Aorta (tissue), 5 donors: ENCODE measurements around the gene PDE3A. TPM values are rescaled to one million over a fixed set of nuclear protein-coding genes. Genes with fewer than 3 reads are reported as not detected.

Experiments used
- ATAC-seq: fragments of 200-7000 bp; cut with Tn5 transposase; one replicate; pipeline ENCODE4 v1.9.1; 2022; ENCODE audit warnings: moderate library complexity; ENCODE audit not compliant: low FRiP score
- DNase-seq, 2 donors: peaks; one replicate each; pipeline ENCODE4 v3.0.0-alpha.2; 2020
- H3K27ac ChIP-seq, 2 donors: one replicate each; pipeline ENCODE4 v1.5.1; 2013; ENCODE audit warnings: low read length in 2 of 2, mild to moderate bottlenecking in 2 of 2, moderate library complexity in 2 of 2, control low read depth in 1 of 2, inconsistent platforms in 1 of 2, low read depth in 1 of 2
- H3K27me3 ChIP-seq, 2 donors: one replicate each; pipeline ENCODE4 v1.6.1; 2013; ENCODE audit warnings: control low read depth in 1 of 2, low read length in 1 of 2, mild to moderate bottlenecking in 1 of 2, moderate library complexity in 1 of 2; ENCODE audit not compliant: insufficient read depth in 2 of 2, control insufficient read depth in 1 of 2
- H3K36me3 ChIP-seq, 2 donors: one replicate each; pipeline ENCODE4 v1.6.1; 2013; ENCODE audit warnings: control low read depth in 1 of 2, low read length in 1 of 2, mild to moderate bottlenecking in 1 of 2; ENCODE audit not compliant: insufficient read depth in 2 of 2, control insufficient read depth in 1 of 2
- H3K4me1 ChIP-seq, 2 donors: one replicate each; pipeline ENCODE4 v1.6.1; 2013; ENCODE audit warnings: low read length in 2 of 2, control low read depth in 1 of 2, mild to moderate bottlenecking in 1 of 2, moderate library complexity in 1 of 2; ENCODE audit not compliant: insufficient read depth in 2 of 2, control insufficient read depth in 1 of 2
- H3K4me3 ChIP-seq, 2 donors: one replicate each; pipeline ENCODE4 v1.5.1; 2013; ENCODE audit warnings: low read length in 2 of 2, control low read depth in 1 of 2, mild to moderate bottlenecking in 1 of 2
- H3K9me3 ChIP-seq: one replicate; pipeline ENCODE4 v1.6.1; 2013; ENCODE audit warnings: mild to moderate bottlenecking, low read length; ENCODE audit not compliant: control insufficient read depth
- WGBS, 2 donors: extraction: QIAGEN DNeasy Blood & Tissue Kit; methylation state at CpG; one replicate each; pipeline ENCODE4 v1.1.7; 2013; 5-methylcytosine and 5-hydroxymethylcytosine counted together
- intact Hi-C, 2 donors: fragments of 100-400 bp; cut with DNase I; formaldehyde crosslinking; loops; one replicate each; pipeline versions ENCODE4 v1.14.2 to v1.15.0; 2022
- polyA plus RNA-seq, 2 donors: library from polyadenylated mRNA; stranded (reverse); fragments of 200-250 nt; gene quantifications; one replicate each; pipeline ENCODE4 v1.2.3, GENCODE V29; 2013
- total RNA-seq, 2 donors: library from RNA; stranded (reverse); fragmentation: NEBNext Ultra II Directional; extraction: Animal tissue kit (Norgen Biotek cat#: 25700); gene quantifications; one replicate each; pipeline ENCODE4 v1.2.1, GENCODE V29; 2021
- donor health status: healthy with polysubstance abuse.
- donor health status: Bipolar disorder and iron deficiency.
- donor health status: DM: no; HTN: no; CAD: no.
- donor health status: DM: no; HTN: no; CAD: no.
- donor health status: DM: yes; HTN: yes; CAD: no.

PDE3A gene
- total and polyA plus RNA-seq, 4 donors = 7.4 to 99.3 (median 62.4) TPM

DNA sequence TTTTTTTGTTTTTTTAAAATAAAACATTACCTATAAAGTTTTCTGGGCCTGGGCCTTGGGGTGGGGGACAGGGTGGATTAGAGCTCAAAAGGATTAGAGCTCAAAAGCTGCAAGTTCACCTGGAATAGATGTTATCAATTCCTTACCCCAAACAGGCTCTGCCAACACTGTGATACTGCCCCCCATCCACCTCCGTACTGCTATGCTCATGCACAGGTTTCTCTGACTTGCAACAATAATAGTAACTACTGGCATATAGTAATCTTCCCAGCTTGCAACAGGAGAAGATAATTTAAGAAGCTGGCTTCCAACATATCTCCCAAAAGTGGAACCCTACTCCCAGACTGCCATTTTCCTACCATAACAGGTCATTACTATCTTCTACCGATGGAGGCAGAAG is 275.5 kb downstream of the PDE3A start:
- H3K36me3 ChIP-seq = no peaks in the 10 kb centered on the region
- H3K4me1 ChIP-seq = no peaks in the 10 kb centered on the region
- no peak overlapping the region for H3K27ac ChIP-seq
- DNase-seq = no peak
- ATAC-seq = no peak
- WGBS, 2 donors = 75 to 82% methylated on average over 2 of the region's 2 CpGs
- H3K9me3 ChIP-seq = no peaks in the 10 kb centered on the region
- intact Hi-C loops = loop anchor here in 1 of 2 donors (10.0 kb wide), 1 partner anchor 421 kb away; no protein-coding TSS in a partner anchor
- H3K4me3 ChIP-seq = no peak overlapping the region
- H3K27me3 ChIP-seq = no peaks in the 10 kb centered on the region

DNA sequence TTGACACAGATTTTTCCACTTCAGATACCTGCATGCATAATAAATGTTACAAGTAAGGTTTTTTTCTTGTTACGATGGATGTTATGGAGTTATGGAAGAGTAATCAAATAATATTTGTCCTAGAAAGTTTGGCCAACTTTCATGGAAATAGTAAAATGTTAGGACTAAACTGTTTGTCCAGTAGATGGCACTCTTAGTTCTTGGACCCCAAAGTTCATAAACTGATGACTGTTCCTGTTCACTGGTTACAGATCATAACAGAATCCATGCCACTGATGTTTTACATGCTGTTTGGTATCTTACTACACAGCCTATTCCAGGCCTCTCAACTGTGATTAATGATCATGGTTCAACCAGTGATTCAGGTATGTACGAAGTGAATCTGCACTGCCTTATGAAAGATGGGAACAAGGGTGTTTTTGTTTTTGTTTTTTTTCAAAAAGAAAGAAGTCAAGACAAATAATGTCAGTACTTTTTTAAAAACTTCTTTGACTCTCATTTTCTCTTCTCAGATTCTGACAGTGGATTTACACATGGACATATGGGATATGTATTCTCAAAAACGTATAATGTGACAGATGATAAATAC is 278.0 kb downstream of the PDE3A start:
- WGBS, 2 donors = 20 to 35% methylated on average over 3 of the region's 3 CpGs
- Histone ChIP-seq H3K27me3 (no peaks in the 10 kb centered on the region), H3K36me3 (no peaks in the 10 kb centered on the region), H3K9me3 (no peaks in the 10 kb centered on the region), H3K4me1 (no peaks in the 10 kb centered on the region), H3K27ac (no peak overlapping the region), H3K4me3 (no peak overlapping the region)
- intact Hi-C loops = loop anchor here (5.0 to 10.0 kb wide), 2 partner anchors 418 to 421 kb away; no protein-coding TSS in a partner anchor
- no peak for DNase-seq
- peak; percentile 57 for ATAC-seq

DNA sequence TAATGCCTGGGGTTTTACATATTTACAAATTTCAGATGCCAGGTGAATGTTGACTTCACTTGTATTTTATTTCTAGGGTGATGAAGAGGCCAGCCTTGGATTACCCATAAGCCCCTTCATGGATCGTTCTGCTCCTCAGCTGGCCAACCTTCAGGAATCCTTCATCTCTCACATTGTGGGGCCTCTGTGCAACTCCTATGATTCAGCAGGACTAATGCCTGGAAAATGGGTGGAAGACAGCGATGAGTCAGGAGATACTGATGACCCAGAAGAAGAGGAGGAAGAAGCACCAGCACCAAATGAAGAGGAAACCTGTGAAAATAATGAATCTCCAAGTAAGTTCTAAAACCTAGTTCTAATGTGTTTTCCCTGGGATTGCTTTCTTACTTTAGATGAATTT is 285.5 kb downstream of the PDE3A start:
- H3K4me1 ChIP-seq = peaks cover 0 to 3% of the 10 kb centered on the region in 2 donors
- no peak for ATAC-seq
- DNase-seq = no peak
- no peaks in the 10 kb centered on the region for H3K27me3 ChIP-seq
- no peak overlapping the region for H3K4me3 ChIP-seq
- peaks cover 6 to 7% of the 10 kb centered on the region in 2 donors for H3K36me3 ChIP-seq
- H3K27ac ChIP-seq = no peak overlapping the region
- no peaks in the 10 kb centered on the region for H3K9me3 ChIP-seq
- WGBS, 2 donors = 81 to 84% methylated on average over 2 of the region's 2 CpGs
- intact Hi-C loops = no loop called here

DNA sequence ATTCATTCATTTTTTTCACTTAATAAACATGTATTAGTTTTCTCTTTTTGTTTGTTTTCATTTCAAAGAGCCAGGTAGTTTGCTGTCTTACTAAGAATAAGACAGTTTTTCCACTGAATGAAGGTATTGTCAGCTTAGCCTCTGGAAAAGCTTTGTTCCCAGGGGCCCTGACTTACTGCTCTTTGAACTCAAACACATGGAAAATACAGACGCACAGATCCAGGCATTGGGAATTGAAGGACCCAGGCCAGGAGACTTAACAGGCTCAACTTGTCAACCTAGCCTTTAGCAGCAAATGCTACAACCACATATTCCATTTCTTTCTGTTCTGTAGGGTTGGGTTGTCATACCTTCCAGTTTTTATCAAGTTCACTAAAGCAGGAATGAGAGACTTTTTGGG is 288.3 kb downstream of the PDE3A start:
- ATAC-seq (no peak), DNase-seq (no peak)
- intact Hi-C loops = no loop called here
- WGBS, 2 donors = 20 to 47% methylated on average over 1 of the region's 1 CpG
- peaks cover 8 to 16% of the 10 kb centered on the region in 2 donors for H3K36me3 ChIP-seq
- no peak overlapping the region for H3K27ac ChIP-seq
- peaks cover 0 to 3% of the 10 kb centered on the region in 2 donors for H3K4me1 ChIP-seq
- H3K27me3 ChIP-seq = no peaks in the 10 kb centered on the region
- no peak overlapping the region for H3K4me3 ChIP-seq
- H3K9me3 ChIP-seq = no peaks in the 10 kb centered on the region

DNA sequence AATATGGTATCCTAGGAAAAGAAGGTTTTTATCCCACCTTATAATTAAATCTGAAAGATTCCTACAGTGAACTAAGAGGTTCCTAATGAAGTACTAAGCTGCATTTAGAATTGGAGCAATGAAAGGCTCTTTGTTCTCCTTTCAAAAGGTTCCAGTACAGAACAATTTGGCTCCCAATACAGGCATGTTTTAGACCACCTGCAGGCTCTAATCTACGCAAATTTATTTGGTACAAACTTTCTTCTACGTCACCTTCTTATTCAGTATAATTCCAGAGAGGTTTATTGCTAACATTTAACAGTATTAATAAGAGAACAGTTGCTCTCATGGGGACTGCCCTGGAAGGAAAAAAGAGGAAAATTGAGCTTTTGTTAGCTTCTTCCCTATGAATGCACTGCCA is 289.2 kb downstream of the PDE3A start:
- ATAC-seq (no peak), DNase-seq (no peak)
- Histone ChIP-seq H3K27me3 (no peaks in the 10 kb centered on the region), H3K36me3 (peaks cover 12 to 16% of the 10 kb centered on the region in 2 donors), H3K4me3 (no peak overlapping the region), H3K4me1 (peaks cover 0 to 3% of the 10 kb centered on the region in 2 donors), H3K9me3 (no peaks in the 10 kb centered on the region), H3K27ac (no peak overlapping the region)
- intact Hi-C loops = no loop called here
- 95 to 99% methylated on average over 2 of the region's 2 CpGs for WGBS, 2 donors

DNA sequence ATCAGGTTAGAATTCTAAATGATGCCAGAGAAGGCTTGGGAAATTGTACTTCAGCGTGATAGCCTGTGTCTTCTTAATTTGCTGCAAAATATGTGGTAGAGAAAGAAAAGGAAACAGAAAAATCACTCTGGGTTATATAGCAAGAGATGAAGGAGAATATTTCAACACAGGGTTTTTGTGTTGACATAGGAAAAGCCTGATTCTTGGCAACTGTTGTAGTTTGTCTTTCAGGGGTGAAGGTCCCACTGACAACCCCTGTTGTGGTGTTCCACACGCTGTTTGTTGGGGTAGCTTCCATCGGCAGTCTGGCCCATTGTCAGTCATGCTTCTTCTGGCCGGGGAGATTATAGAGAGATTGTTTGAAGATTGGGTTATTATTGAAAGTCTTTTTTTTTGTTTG is 313.0 kb downstream of the PDE3A start:
- H3K4me1 ChIP-seq = peaks cover 0 to 4% of the 10 kb centered on the region in 2 donors
- H3K27me3 ChIP-seq = no peaks in the 10 kb centered on the region
- WGBS, 2 donors = 73 to 90% methylated on average over 4 of the region's 4 CpGs
- no peak overlapping the region for H3K4me3 ChIP-seq
- DNase-seq = no peak
- intact Hi-C loops = no loop called here
- H3K9me3 ChIP-seq = peaks cover 2% of the 10 kb centered on the region
- ATAC-seq = no peak
- H3K36me3 ChIP-seq = peaks cover 7 to 11% of the 10 kb centered on the region in 2 donors
- no peak overlapping the region for H3K27ac ChIP-seq

DNA sequence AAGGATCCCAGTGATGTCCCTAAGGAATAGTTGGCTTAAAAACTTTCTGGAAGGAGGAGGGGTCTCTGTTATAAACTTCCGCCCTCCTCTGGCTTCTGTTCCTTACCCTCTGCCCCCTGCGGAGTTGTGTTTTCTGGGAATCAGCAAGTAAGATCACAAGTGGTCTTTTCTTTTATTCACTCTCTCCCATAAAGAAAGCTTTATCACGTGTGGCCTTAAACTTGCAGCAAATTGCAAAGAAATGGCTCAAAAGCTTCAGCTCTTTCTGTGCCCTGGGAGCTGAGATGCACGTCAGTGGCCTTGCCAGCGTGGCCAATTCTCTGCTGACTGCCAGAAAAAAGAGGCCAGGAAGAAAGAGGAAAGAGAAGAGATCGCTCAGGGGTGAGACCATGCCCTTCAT is 326.9 kb downstream of the PDE3A start, which contains the start of gene SLCO1C1:
Gene SLCO1C1 (plus strand): TSS at position 101 of the 400 bp plus-strand sequence. CDS start 4,245 bp downstream, outside the sequence.
- peak in 1 of 2 donors; percentile 50 for DNase-seq
- Histone ChIP-seq H3K4me1 (no peaks in the 10 kb centered on the region), H3K4me3 (no peak within 1 kb of the TSS), H3K27me3 (no peaks in the 10 kb centered on the region), H3K36me3 (no peaks in the 10 kb centered on the region), H3K9me3 (no peaks in the 10 kb centered on the region), H3K27ac (no peak within 1 kb of the TSS)
- WGBS, 2 donors = 23% methylated on average over 6 of the region's 6 CpGs
- ATAC-seq = no peak
- intact Hi-C loops = no loop called here

DNA sequence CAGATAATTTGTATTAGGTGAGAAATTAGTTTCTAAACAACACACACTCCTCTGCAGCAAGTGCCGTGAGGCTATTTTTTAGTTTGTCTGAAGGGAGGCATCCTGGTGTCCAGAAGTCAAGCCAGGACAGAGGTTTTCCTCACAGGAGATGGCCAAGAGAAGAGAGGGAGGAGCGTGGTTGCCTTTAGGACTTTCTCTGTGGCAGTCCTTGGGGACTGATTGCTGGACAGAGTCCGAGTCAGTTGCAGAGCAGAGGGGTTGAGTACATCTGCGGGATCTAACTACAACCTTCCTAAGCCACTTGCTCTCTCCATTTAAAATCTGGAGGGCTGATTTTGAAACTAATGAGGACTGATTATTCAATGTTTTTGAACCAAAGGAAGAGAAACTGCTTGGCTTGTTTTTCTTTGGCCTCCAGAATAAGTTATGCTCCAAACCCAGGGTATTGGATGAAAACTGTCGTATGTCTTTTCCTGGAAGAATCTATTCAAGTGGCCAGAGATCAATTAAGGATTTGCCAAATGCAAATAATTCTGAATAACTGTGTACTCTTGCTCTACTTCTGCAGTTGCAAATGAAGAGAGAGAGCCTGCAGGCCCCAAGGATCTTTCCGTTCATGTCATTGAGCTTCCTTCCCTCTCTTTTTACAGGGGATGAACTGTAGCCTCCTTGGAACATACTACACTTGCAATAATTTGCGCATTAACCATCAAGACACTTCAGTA is 328.0 kb downstream of the PDE3A start:
- H3K36me3 ChIP-seq = no peaks in the 10 kb centered on the region
- 50 to 59% methylated on average over 7 of the region's 7 CpGs for WGBS, 2 donors
- intact Hi-C loops = no loop called here
- H3K27ac ChIP-seq = no peak overlapping the region
- peak; percentile 60 for ATAC-seq
- no peak overlapping the region for H3K4me3 ChIP-seq
- no peaks in the 10 kb centered on the region for H3K27me3 ChIP-seq
- no peaks in the 10 kb centered on the region for H3K4me1 ChIP-seq
- peak in 1 of 2 donors; percentile 73 for DNase-seq
- no peaks in the 10 kb centered on the region for H3K9me3 ChIP-seq

DNA sequence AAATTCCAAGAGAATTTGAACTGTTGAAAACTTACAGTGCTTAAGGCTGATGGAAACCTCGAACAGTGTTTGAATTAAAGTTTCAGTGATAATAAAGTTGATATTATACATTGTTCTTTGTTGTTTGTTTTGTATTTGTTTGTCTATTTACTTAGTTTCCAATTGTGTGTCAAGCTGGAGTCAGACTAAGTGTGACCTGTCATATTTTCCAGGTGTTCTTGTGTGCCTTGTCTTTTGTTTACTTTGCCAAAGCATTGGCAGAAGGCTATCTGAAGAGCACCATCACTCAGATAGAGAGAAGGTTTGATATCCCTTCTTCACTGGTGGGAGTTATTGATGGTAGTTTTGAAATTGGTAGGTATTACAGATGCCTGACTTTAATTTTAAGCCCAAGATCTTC is 332.8 kb downstream of the PDE3A start:
- H3K4me1 ChIP-seq = no peaks in the 10 kb centered on the region
- H3K4me3 ChIP-seq = no peak overlapping the region
- no peaks in the 10 kb centered on the region for H3K9me3 ChIP-seq
- intact Hi-C loops = no loop called here
- no peak overlapping the region for H3K27ac ChIP-seq
- ATAC-seq (no peak), DNase-seq (no peak)
- no peaks in the 10 kb centered on the region for H3K36me3 ChIP-seq
- no peaks in the 10 kb centered on the region for H3K27me3 ChIP-seq
- 94 to 100% methylated on average over 1 of the region's 1 CpG for WGBS, 2 donors
